ENCODE data around the gene PPFIBP2. TPM values are rescaled to one million over a fixed set of nuclear protein-coding genes. Genes with fewer than 3 reads are reported as not detected.

PPFIBP2 gene
- total RNA-seq, 4 donors from 2014 or later: 8.0 to 26.5 (median 11.3) TPM

DNA sequence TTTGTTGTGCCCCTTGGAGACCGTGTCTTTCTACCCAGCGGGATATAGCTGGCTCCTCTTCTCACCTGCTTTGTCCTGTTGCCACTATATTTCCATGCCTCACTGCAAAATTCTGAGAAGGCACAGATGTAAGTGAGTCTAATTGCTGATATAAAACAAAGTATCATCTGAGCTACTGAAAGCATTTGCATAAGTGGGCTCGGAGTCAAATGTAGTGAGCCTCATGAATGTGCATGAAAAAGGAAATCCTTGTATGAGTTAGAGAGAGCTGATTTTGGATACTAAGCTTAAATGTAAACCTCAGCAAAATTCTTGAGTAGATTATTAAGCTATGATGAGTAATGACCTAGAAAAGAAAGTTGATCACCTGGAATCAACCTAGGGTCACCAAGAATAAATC lies 178.6 kb downstream of the PPFIBP2 start:
- TF ChIP-seq EP300 (IDR thresholded peaks at IDR 0.05) (no peak), POLR2A (IDR thresholded peaks at IDR 0.05) (no peak), POLR2AphosphoS5 (IDR thresholded peaks at IDR 0.05) (no peak)
- TF ChIP-seq, protein P1, sequence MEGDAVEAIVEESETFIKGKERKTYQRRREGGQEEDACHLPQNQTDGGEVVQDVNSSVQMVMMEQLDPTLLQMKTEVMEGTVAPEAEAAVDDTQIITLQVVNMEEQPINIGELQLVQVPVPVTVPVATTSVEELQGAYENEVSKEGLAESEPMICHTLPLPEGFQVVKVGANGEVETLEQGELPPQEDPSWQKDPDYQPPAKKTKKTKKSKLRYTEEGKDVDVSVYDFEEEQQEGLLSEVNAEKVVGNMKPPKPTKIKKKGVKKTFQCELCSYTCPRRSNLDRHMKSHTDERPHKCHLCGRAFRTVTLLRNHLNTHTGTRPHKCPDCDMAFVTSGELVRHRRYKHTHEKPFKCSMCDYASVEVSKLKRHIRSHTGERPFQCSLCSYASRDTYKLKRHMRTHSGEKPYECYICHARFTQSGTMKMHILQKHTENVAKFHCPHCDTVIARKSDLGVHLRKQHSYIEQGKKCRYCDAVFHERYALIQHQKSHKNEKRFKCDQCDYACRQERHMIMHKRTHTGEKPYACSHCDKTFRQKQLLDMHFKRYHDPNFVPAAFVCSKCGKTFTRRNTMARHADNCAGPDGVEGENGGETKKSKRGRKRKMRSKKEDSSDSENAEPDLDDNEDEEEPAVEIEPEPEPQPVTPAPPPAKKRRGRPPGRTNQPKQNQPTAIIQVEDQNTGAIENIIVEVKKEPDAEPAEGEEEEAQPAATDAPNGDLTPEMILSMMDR (IDR thresholded peaks at IDR 0.05): no peak
- no peak overlapping the region for H3K27ac ChIP-seq
- peaks cover 14% of the 10 kb centered on the region for H3K27me3 ChIP-seq
- no peaks in the 10 kb centered on the region for H3K4me1 ChIP-seq
- 82 to 89% methylated on average over 3 of the region's 3 CpGs for WGBS, 2 donors (ENCODE audit: low coverage in 1 of 2)
- no peak for ATAC-seq
- H3K36me3 ChIP-seq: no peaks in the 10 kb centered on the region
- no peak overlapping the region for H3K4me3 ChIP-seq
- no peaks in the 10 kb centered on the region for H3K9me3 ChIP-seq

DNA sequence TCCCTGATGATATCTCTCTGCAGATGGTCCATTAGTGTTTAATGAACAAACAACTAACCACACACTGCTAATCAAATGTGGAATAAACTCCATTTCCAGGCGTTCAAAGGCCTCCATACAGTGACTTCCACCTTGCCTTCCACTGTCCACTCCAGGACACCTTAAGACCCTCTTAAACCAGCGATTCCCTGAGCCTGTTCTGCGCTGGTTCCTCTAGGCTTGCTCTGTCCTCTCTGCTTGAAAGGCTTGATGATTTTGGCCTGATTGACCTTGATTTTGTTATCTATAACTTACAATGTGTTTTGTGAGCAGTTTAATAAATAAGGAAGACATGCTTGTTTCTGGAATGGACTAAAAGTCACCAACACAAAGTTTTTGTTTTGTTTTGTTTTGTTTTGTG lies 180.4 kb downstream of the PPFIBP2 start:
- Histone ChIP-seq H3K36me3 (no peaks in the 10 kb centered on the region), H3K9me3 (no peaks in the 10 kb centered on the region), H3K27me3 (peaks cover 14% of the 10 kb centered on the region), H3K27ac (no peak overlapping the region), H3K4me1 (no peaks in the 10 kb centered on the region), H3K4me3 (no peak overlapping the region)
- WGBS, 2 donors (ENCODE audit: low coverage in 1 of 2): 74 to 87% methylated on average over 3 of the region's 3 CpGs
- no peak for ATAC-seq
- TF ChIP-seq POLR2A (IDR thresholded peaks at IDR 0.05) (no peak), POLR2AphosphoS5 (IDR thresholded peaks at IDR 0.05) (no peak), EP300 (IDR thresholded peaks at IDR 0.05) (no peak)
- TF ChIP-seq, protein P1 (IDR thresholded peaks at IDR 0.05): no peak

DNA sequence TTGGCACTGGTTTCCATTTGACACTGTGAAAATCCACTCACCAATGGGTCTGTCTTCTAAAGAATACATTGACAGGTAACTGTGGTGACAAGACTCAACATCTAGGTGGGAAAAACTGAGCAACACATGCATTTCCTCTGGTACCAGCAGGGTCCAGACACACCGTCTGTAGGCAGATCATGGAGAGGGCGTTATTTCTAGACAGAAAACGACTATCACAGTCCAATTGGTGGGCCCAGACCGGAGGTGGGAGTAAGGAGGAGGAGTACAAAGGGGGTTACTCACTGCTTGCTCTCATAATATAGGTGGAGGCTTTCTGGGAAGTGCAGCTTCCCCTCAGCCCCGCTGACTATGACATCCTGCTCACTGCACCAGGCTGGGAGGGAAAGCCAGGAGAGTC lies 182.6 kb downstream of the PPFIBP2 start:
- Histone ChIP-seq H3K27ac (no peak overlapping the region), H3K4me3 (no peak overlapping the region), H3K9me3 (no peaks in the 10 kb centered on the region), H3K36me3 (no peaks in the 10 kb centered on the region), H3K4me1 (no peaks in the 10 kb centered on the region), H3K27me3 (peaks cover 14% of the 10 kb centered on the region)
- TF ChIP-seq, protein P1 (IDR thresholded peaks at IDR 0.05): no peak
- TF ChIP-seq POLR2A (IDR thresholded peaks at IDR 0.05) (no peak), EP300 (IDR thresholded peaks at IDR 0.05) (no peak), POLR2AphosphoS5 (IDR thresholded peaks at IDR 0.05) (no peak)
- ATAC-seq: no peak
- 83 to 100% methylated on average over 1 to 5 of the region's 5 CpGs for WGBS, 2 donors (ENCODE audit: low coverage in 1 of 2)

Other genes with a start within 250 kb of the PPFIBP2 start
- 10 to 100 TPM in 1 of 4 donors, 1 to 10 TPM in 3; 3.4 to 10.2 (median 7.6) TPM for gene OLFML1, start 28.5 kb upstream of the PPFIBP2 start, total RNA-seq
- 1 to 10 TPM; 1.2 to 4.4 (median 2.1) TPM for gene CYB5R2, start 159.5 kb downstream of the PPFIBP2 start, total RNA-seq
- gene OVCH2, start 192.5 kb downstream of the PPFIBP2 start, total RNA-seq: not detected